PFSK-1 (cell line): ENCODE results near the gene TMC8.

Experiments
- FOXP2 ChIP-seq: optimal IDR thresholded peaks from 2 replicates; pipeline ENCODE3; 2011; ENCODE audit warnings: borderline replicate concordance, control low read depth, inconsistent platforms; ENCODE audit not compliant: insufficient read depth; ENCODE audit errors: extremely low read length, extremely low read depth
- POLR2AphosphoS5 ChIP-seq: IDR thresholded peaks from 2 replicates; pipeline ENCODE4 v1.6.1; 2012; ENCODE audit warnings: low read depth, mild to moderate bottlenecking, control low read depth, low read length, moderate library complexity
- REST ChIP-seq, 2 experiments: IDR thresholded peaks; 2 replicates each; pipeline versions ENCODE4 v1.6.1 to v1.8.0; 2011 to 2012; ENCODE audit warnings: low read depth in 2 of 2, low read length in 2 of 2, control low read depth in 1 of 2, inconsistent platforms in 1 of 2, mild to moderate bottlenecking in 1 of 2, moderate library complexity in 1 of 2; ENCODE audit not compliant: insufficient read depth in 1 of 2
- SIN3A ChIP-seq: IDR thresholded peaks from 2 replicates; pipeline ENCODE4 v1.6.1; 2012; ENCODE audit warnings: mild to moderate bottlenecking, low read length, moderate library complexity, borderline replicate concordance; ENCODE audit not compliant: insufficient read depth
- TAF1 ChIP-seq: IDR thresholded peaks from 2 replicates; pipeline ENCODE4 v1.6.1; 2012; ENCODE audit warnings: low read length, control low read depth, borderline replicate concordance; ENCODE audit not compliant: insufficient read depth

The TMC8 gene

GRCh38 chr17:78089576-78090281 is 40.8 kb upstream of the TMC8 start:
- TF ChIP-seq TAF1: no peak
- TF ChIP-seq SIN3A: no peak
- no peak for TF ChIP-seq FOXP2
- no peak for TF ChIP-seq POLR2AphosphoS5

- TF ChIP-seq POLR2AphosphoS5 (no peak), FOXP2 (no peak), SIN3A (no peak), REST (IDR thresholded peaks at IDR 0.05; ENCODE audit: insufficient read depth in 1 of 2, low read depth in 2 of 2, low read length in 2 of 2) (no peak)
Observed at GRCh38 chr17:78092794-78093324, 37.7 kb upstream of the TMC8 start.

DNA sequence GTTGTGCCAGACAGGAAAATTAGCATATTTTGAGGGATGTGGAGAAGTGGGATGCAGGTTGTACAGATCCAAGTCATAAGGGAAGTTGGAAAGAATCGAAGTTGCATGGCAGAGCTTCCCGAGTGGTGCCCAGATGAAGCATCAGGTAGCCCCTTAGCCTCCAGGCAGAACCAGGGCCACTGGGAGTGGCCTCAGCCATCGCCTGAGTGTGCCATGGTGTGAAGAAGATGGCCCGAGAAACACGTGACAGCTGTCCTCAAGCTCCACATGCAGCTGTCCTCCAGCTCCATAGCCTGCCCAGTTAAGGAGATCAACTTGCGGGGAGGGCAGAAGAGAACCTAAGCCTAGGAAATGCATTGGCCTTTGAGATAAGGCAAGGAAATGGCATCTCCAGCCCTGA is 35.5 kb upstream of the TMC8 start:
- no peak for TF ChIP-seq SIN3A
- TF ChIP-seq TAF1: no peak
- no peak for TF ChIP-seq POLR2AphosphoS5
- no peak for TF ChIP-seq FOXP2
- TF ChIP-seq REST (IDR thresholded peaks at IDR 0.05; ENCODE audit: insufficient read depth in 1 of 2, low read depth in 2 of 2, low read length in 2 of 2): no peak

- TF ChIP-seq FOXP2 (no peak), TAF1 (no peak), REST (IDR thresholded peaks at IDR 0.05; ENCODE audit: insufficient read depth in 1 of 2, low read depth in 2 of 2, low read length in 2 of 2) (no peak), POLR2AphosphoS5 (no peak), SIN3A (no peak)
Observed at GRCh38 chr17:78096093-78096492, 34.5 kb upstream of the TMC8 start.

DNA sequence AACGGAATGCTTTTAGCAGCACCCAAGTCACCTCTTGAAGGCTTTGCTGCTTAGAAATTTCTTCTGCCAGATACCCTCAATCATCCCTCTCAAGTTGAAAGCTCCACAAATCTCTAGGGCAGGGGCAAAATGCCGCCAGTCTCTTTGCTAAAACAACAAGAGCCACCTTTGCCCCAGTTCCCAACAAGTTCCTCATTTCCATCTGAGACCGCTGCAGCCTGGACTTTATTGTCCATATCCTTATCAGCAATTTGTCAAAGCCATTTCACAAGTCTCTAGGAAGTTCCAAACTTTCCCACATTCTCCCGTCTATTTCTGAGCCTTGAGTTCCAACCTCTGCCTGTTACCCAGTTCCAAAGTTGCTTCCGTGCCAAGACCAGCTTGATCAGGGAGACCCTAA is 29.5 kb upstream of the TMC8 start:
- TF ChIP-seq POLR2AphosphoS5 (no peak), REST (IDR thresholded peaks at IDR 0.05; ENCODE audit: insufficient read depth in 1 of 2, low read depth in 2 of 2, low read length in 2 of 2) (no peak), FOXP2 (no peak), SIN3A (no peak), TAF1 (no peak)
